Lung (tissue), 12 donors: ENCODE data around the gene FRY. TPM values are rescaled to one million over a fixed set of nuclear protein-coding genes. Genes with fewer than 3 reads are reported as not detected.

Source experiments
- ATAC-seq: fragments of 200-7000 bp; cut with Tn5 transposase; one replicate; pipeline ENCODE4 v1.9.1; 2020; ENCODE audit warnings: moderate number of reproducible peaks; ENCODE audit not compliant: insufficient read depth, low FRiP score
- DNase-seq, 3 donors: peaks; one replicate each; pipeline ENCODE4 v3.0.0-alpha.2; 2013 to 2017
- H3K27ac ChIP-seq, 2 donors: one replicate each; pipeline ENCODE4 v1.5.1; 2013; ENCODE audit warnings: mild to moderate bottlenecking in 2 of 2, moderate library complexity in 2 of 2, control low read depth in 1 of 2, inconsistent platforms in 1 of 2, low read depth in 1 of 2, low read length in 1 of 2
- H3K27me3 ChIP-seq, 3 donors: one replicate each; pipeline ENCODE4 v1.5.1; 2013; ENCODE audit warnings: low read length in 2 of 3; ENCODE audit not compliant: control insufficient read depth in 3 of 3, insufficient read depth in 3 of 3
- H3K36me3 ChIP-seq, 4 donors: one replicate each; pipeline ENCODE4 v1.5.1; 2013; ENCODE audit warnings: low read length in 4 of 4, mild to moderate bottlenecking in 1 of 4, moderate library complexity in 1 of 4; ENCODE audit not compliant: control insufficient read depth in 4 of 4, insufficient read depth in 4 of 4
- H3K4me1 ChIP-seq, 5 donors: one replicate each; pipeline ENCODE4 v1.5.1; 2013; ENCODE audit warnings: low read length in 5 of 5, mild to moderate bottlenecking in 2 of 5, moderate library complexity in 1 of 5; ENCODE audit not compliant: control insufficient read depth in 5 of 5, insufficient read depth in 5 of 5
- H3K4me3 ChIP-seq: one replicate; pipeline ENCODE4 v1.5.1; 2013; ENCODE audit warnings: mild to moderate bottlenecking, control low read depth, moderate library complexity
- H3K9ac ChIP-seq, 2 donors: one replicate each; pipeline ENCODE4 v1.5.1; 2013; ENCODE audit warnings: low read length in 2 of 2, control low read depth in 1 of 2; ENCODE audit not compliant: insufficient read depth in 1 of 2
- H3K9me3 ChIP-seq, 4 donors: one replicate each; pipeline ENCODE4 v1.5.1; 2013; ENCODE audit warnings: low read length in 3 of 4, mild to moderate bottlenecking in 1 of 4, moderate library complexity in 1 of 4; ENCODE audit not compliant: control insufficient read depth in 4 of 4, insufficient read depth in 3 of 4
- CTCF ChIP-seq: IDR thresholded peaks from 2 replicates; pipeline ENCODE4 v1.5.1; 2012; ENCODE audit warnings: mild to moderate bottlenecking; ENCODE audit errors: control extremely low read depth, extremely low read depth
- WGBS, 2 donors: extraction: QIAGEN DNeasy Blood & Tissue Kit; methylation state at CpG; one replicate each; pipeline ENCODE4 v1.1.7; 2013; 5-methylcytosine and 5-hydroxymethylcytosine counted together
- polyA plus RNA-seq, 2 donors: library from polyadenylated mRNA; stranded (reverse); fragments of 200-250 nt; gene quantifications; one replicate each; pipeline ENCODE4 v1.2.1, GENCODE V29; 2013
- total RNA-seq, 2 donors: library from RNA; depleted of rRNA in 1 of 2; stranded (reverse); fragments of >200 nt in 1 of 2; gene quantifications; one replicate each; pipeline ENCODE4 v1.2.1, GENCODE V29; 2014 to 2021
- donor health status: control.
- donor health status: control.
- donor health status: Bipolar disorder and iron deficiency.
- donor health status: healthy.
- donor health status: DM: yes; HTN: yes; CAD: no.

Gene FRY
- total and polyA plus RNA-seq, 4 donors = 7.4 to 79.6 (median 43.9) TPM

GRCh38 chr13:32315238-32316027 is 283.9 kb downstream of the FRY start, which contains the start of the genes BRCA2 and ZAR1L:
TSS of gene BRCA2 (plus strand) at chr13:32315508. CDS start at chr13:32316461, 953 bp downstream.
TSS of gene ZAR1L (minus strand) at chr13:32315363. CDS start at chr13:32311925, 3,438 bp downstream.
- Histone ChIP-seq H3K27ac (peak within 1 kb of the TSS; percentile 86 to 98), H3K4me3 (peak within 1 kb of the TSS; percentile 75), H3K9ac (peak within 1 kb of the TSS; percentile 98 to 99), H3K27me3 (no peaks in the 10 kb centered on the region), H3K4me1 (peaks cover 0 to 2% (median 0%) of the 10 kb centered on the region in 5 donors), H3K9me3 (no peaks in the 10 kb centered on the region), H3K36me3 (no peaks in the 10 kb centered on the region)
- ATAC-seq (peak; percentile 95), DNase-seq (peak; percentile 92 to 96 (median 95))
- TF ChIP-seq CTCF = no peak
- 0 to 1% methylated on average over 60 of the region's 60 CpGs for whole genome bisulfite sequencing, 2 donors

GRCh38 chr13:32316028-32316339 is 284.4 kb downstream of the FRY start:
- no peak for TF ChIP-seq CTCF
- no peaks in the 10 kb centered on the region for H3K27me3 ChIP-seq
- DNase-seq (no peak), ATAC-seq (no peak)
- no peaks in the 10 kb centered on the region for H3K9me3 ChIP-seq
- peak overlapping the region; percentile 12 to 98 for H3K27ac ChIP-seq
- H3K4me3 ChIP-seq = peak overlapping the region; percentile 75
- no peaks in the 10 kb centered on the region for H3K36me3 ChIP-seq
- peaks cover 0 to 2% (median 0%) of the 10 kb centered on the region in 5 donors for H3K4me1 ChIP-seq
- WGBS, 2 donors = 1% methylated on average over 13 of the region's 13 CpGs
- H3K9ac ChIP-seq = peak overlapping the region; percentile 98 to 99

GRCh38 chr13:32316501-32316900 is 284.9 kb downstream of the FRY start:
- 43 to 58% methylated on average over 6 of the region's 6 CpGs for WGBS, 2 donors
- Histone ChIP-seq H3K36me3 (no peaks in the 10 kb centered on the region), H3K9ac (peak overlapping the region in 1 of 2 donors; percentile 99), H3K27me3 (no peaks in the 10 kb centered on the region), H3K4me3 (no peak overlapping the region), H3K9me3 (no peaks in the 10 kb centered on the region), H3K27ac (no peak overlapping the region), H3K4me1 (peaks cover 0 to 2% (median 0%) of the 10 kb centered on the region in 5 donors)
- DNase-seq (no peak), ATAC-seq (no peak)
- TF ChIP-seq CTCF = no peak
